HG03575 (cell line): ENCODE results near the gene STX16.
"Not testable (repeated sequence)": the region's sequence is repeated elsewhere in the genome, so short reads cannot be mapped to it uniquely, and the experiment has no call there.

Experiments
- ATAC-seq: cut with Tn5 transposase; IDR thresholded peaks from one replicate; pipeline ENCODE4 v1.9.1; 2021; ENCODE audit not compliant: unreplicated experiment, insufficient number of reproducible peaks, low FRiP score; ENCODE audit errors: extremely low read depth

STX16 gene

GRCh38 chr20:58647796-58648501 is 3.1 kb upstream of the STX16 start:
- no peak for ATAC-seq

GRCh38 chr20:58648502-58648825 is 2.6 kb upstream of the STX16 start:
- ATAC-seq = not testable (repeated sequence)

DNA sequence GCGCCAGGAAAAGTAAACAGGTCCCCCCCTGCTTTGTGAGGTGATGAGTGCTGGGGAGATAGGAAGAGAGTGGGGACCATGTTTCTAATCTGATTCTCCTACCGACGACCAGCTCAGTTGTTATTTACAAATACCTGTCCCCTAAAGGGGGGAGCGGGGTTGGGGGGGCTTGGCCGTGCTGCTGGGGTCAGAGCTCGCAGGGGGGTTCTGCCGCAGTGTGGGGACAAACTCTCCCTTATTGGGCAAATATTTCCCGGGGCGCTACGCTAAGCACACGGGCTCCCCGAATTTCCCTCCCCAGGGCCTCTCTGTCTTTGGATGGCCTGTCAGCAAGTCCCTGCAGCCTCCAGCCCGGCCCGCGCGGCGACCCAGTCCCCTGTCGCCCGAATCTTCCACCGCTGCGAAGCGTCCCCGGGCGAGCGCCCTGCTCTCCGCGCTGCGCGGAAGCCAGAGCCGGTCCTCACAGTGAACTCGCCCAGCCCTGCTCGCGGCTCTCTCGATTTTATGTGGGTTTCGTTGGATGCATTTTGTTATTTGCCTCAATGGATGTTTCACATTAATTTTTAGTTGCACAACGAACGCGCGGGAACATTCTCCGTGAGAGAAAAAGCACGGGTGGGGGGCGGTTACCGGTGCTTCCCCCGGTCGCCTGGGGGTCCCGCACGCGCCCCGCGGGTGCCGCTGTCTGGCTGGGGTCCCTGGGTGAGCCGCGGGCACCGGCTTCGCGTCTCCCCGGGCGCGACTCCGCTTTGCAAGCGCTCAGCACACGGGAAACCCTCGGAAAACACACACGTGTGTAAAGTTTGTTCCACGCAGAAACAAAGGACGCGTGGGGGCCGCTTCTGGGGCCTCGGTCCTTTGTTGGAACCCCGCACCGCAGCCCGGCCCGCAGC is 1.5 kb upstream of the STX16 start:
- ATAC-seq = no peak

GRCh38 chr20:58650181-58650775 is 805 bp upstream of the STX16 start:
- no peak for ATAC-seq

GRCh38 chr20:58651559-58651945 is 469 bp downstream of the STX16 start:
- ATAC-seq = no peak

GRCh38 chr20:58651946-58652605 is 993 bp downstream of the STX16 start:
- ATAC-seq = no peak

DNA sequence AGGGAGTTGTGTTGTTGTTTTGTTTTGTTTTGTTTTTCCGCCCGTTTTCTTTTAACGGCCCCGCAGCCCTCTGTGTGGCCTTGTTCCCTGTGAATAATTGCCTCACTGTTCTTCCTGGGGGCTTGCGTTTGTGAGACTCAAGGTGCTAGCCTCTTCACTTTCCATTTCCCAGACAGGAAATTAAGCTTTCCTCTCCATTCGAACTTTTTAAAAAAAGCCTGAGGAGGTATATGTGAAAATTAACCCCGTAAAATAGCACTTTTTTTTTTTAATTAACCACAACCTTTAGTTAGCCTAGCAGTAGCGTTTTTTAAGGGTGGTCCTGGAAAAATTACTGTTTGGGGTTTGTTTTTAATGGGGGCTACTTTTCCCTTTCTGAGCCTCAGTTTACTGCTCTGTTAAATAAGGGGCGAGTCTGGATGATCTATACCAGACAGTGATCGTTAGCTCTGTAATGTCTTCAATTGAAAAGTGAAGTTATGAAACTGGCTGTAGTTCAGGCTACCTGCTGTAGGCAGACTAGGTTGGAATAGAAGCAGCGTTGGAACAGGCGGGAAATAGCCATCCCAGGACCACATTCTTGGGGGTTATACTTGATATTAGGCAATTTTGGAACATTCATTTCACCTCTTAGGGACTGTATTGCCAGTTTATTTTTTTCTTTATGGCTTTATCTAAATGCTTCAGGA is 1.7 kb downstream of the STX16 start:
- ATAC-seq = no peak

- ATAC-seq = no peak
Measured at GRCh38 chr20:58654337-58654736, 3.3 kb downstream of the STX16 start.

DNA sequence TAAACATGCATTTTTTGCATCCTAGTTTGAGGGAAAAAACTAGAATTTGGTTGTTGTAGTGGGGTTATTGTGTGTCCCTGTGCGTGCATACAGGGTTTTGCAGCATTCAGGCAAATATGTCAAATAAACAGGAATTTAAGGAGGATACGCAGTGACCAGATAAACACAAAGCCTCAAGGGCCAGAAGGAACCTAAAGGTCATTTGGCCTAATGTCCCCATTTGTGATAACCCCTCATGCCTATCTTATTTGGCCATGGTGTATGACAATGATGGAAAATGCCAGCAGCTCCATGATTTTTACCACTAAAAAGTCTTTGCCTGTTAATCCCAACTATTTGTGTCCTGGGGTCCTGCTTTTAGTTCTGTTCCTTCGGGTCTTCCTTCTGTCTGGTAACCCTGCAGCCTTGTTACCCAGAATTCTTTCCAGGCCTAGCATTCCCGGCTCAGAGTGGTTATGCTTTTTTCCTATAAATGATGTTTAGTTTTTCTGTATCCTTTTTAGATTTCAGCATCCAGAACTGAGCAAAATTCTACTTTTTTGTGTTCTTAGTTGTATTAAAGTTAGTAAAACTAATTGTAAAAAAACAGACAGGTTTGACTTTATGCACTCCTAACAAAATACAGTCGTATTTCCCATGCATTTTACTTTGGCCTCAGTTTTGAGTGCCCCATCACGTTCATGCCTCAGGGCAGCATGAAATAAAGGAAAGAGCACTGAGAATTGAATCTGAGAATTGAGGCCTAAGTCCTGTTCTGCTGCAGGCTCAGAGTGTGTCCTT is 4.4 kb downstream of the STX16 start:
- no peak for ATAC-seq

GRCh38 chr20:58656831-58657230 is 5.7 kb downstream of the STX16 start:
- no peak for ATAC-seq

DNA sequence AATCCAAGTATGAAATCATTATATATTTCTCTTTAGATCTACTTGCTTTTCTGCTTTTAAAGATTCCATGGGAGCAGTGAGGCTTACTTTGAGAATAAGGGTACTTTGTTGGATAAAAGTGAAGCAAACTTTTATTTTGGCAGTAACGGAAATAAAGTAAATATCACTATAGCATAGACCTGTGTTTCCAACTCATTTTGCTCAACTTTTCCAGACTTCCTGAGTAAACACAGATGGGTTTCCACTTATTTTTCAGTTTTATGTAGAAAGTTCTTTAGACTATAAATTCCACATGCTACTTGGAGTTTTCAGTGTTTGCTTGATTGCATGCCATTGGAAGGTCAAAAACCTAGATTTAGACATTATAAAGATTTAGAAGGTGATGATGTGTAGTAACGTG is 6.2 kb downstream of the STX16 start:
- no peak for ATAC-seq

DNA sequence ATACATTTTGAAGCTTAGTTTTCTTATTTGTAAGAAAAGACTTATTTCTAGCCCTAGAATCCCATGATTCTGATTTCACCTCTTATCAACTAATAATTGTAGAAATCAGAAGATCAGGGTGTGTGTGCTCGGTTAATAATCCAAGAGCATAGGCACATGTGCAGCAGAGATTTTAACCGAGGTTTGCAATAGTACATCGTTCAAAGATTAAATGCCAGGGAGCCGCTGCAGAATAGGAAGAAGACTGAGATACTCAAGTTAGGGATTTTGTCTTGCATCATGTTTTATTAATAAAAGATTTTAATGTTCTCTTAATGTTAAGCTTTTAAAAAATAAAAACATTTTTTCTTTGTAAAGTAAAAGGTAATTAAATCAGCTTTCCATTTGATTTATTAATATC is 6.9 kb downstream of the STX16 start:
- no peak for ATAC-seq

DNA sequence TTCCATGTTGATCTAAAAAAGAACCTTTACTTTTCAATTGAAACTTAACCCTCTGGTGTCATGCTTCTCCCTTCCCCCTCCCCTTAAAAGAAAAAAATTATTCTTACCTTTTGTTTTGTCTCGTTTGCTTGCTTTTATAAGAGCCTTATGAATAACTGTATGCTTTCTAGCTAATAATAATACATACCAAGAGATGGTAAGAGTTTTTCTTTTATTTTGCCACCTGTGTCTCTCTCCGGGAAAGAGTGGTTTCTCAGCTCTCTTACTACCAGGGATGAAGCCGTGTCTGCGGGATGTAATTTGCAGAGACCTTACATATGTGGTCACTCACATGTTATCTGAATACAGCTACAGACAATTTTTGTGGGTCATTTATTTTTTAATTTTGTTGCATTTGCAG is 7.7 kb downstream of the STX16 start:
- no peak for ATAC-seq

DNA sequence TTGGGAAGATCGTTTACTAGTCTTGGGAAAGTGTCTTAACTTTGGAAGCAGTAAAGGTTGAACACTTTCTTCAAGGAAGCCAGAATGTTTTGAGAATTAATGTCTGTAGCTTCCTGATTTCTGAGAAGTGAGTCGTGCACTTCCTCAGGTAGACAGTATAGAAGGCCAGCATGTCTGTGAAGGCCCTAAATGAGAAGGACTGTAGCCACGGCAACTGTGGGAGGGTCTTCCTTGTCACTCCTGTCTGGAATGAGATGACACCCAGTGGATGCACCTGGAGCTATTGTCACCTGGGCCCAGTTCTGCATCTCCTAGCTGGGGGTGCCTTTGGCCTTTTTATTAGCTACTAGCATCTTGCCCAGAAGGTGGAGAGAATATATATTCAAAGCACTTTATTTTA is 8.8 kb downstream of the STX16 start:
- no peak for ATAC-seq

DNA sequence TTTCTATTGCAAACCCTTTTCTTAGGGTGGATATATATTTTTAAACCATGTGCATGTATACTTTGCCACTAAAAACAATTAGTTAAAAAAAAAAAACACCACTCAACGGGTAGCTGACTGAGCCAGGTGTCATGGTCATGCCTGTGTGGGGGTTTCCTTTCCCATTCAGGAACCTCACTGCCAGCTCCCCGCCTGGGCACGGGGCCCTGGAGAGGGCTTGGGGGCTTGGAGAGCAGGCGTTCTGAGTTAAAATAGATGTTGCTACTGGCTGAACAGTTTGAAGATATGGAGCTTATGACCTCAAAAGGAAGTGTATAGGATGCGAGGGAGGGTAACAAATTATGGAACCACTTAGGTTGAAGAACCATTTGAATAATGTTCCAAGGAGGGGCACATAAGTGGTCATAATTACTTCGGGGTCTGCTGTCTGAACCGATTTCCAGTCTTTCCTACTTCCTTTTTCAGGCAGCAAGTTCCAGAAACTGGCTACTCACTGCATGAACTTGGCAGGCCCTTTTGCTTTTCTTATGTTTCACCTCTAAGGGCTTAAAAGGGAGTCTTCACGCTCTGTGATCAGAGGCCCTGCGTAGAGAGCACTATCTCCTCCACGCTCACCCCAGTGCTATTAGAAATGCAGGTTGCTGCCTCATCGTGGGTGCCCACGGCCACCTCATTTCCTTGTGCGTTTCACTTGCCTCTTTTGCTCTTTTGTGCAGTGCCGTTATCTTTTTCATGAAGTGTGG is 9.9 kb downstream of the STX16 start:
- no peak for ATAC-seq

DNA sequence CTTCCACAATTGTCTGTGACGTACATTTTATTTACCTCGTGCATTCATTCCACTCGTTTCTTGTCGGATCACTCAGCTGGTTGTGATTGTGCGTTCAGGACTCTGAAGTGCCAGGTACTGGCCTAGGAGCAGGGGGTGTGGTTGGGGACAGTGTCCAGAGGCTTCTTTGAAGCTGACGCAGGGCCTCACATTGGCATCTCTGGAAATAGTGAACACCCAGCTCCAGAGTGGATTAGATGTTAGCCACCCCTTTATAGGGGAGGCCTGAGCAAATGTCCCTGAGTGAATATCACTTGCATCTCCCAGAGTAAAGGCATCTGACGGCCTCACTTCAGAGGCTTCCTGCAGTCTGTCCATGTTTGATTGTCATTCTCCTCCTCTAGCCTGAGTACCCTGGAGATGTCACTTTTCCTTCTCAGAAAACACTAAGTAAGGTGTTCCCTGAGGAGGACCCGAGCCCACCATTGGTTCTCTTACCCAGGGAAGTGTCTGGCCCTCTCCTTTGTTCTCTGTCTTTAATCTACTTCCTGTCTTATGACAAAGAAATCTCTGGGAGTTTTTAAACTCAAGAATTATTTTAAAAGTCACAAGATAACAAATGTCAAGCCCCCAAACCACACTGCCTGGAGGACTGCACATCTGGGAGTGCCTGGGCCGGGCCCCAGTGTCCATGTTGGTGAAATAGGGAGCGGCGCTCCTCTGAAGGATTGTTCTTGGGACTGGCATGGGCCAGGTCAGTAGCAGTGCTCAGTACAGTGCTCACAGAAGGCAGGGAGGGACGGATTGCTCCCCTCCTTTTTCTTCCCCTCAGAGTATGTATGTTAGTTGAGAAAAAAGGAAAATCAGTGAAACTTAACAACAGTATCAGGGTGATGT is 10.8 kb downstream of the STX16 start:
- no peak for ATAC-seq

- ATAC-seq = no peak
Measured at GRCh38 chr20:58664331-58664730, 13.2 kb downstream of the STX16 start.
